ENCODE data around the gene CDH4.

DNA sequence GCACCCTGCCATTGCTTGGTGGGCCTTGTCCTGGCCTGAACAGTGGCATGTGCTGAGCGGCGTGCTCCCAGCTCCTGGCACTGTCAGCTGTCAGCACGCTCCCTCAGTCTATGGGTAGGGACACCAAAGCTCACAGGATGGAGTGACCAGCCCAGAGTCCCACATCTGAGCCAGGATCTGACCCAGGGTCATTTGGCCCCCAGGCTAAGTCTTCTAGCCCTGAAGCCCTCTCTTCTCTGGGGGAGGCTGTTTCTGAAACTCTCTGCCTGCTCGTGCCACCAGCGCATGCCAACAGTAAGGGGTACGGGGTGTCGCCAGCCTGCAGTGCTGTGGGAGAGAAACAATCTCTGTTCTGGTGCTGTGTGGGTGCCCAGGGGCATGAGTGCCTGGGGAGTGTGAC is 37.1 kb downstream of the CDH4 start:
- TF ChIP-seq CEBPB (IDR thresholded peaks at IDR 0.05) = no peak
- no peak for TF ChIP-seq EGR1 (IDR thresholded peaks at IDR 0.05)
- no peak for TF ChIP-seq CREB1 (IDR thresholded peaks at IDR 0.05; ENCODE audit: low read depth)
- TF ChIP-seq, protein P1, sequence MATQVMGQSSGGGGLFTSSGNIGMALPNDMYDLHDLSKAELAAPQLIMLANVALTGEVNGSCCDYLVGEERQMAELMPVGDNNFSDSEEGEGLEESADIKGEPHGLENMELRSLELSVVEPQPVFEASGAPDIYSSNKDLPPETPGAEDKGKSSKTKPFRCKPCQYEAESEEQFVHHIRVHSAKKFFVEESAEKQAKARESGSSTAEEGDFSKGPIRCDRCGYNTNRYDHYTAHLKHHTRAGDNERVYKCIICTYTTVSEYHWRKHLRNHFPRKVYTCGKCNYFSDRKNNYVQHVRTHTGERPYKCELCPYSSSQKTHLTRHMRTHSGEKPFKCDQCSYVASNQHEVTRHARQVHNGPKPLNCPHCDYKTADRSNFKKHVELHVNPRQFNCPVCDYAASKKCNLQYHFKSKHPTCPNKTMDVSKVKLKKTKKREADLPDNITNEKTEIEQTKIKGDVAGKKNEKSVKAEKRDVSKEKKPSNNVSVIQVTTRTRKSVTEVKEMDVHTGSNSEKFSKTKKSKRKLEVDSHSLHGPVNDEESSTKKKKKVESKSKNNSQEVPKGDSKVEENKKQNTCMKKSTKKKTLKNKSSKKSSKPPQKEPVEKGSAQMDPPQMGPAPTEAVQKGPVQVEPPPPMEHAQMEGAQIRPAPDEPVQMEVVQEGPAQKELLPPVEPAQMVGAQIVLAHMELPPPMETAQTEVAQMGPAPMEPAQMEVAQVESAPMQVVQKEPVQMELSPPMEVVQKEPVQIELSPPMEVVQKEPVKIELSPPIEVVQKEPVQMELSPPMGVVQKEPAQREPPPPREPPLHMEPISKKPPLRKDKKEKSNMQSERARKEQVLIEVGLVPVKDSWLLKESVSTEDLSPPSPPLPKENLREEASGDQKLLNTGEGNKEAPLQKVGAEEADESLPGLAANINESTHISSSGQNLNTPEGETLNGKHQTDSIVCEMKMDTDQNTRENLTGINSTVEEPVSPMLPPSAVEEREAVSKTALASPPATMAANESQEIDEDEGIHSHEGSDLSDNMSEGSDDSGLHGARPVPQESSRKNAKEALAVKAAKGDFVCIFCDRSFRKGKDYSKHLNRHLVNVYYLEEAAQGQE (IDR thresholded peaks at IDR 0.05; ENCODE audit: low read depth) = no peak
- TF ChIP-seq NFIC (IDR thresholded peaks at IDR 0.05) = no peak
- TF ChIP-seq RAD21 (IDR thresholded peaks at IDR 0.05; ENCODE audit: low read depth) = no peak
- no peak for TF ChIP-seq FOXM1 (IDR thresholded peaks at IDR 0.05; ENCODE audit: borderline replicate concordance, low read depth)
- no peak for TF ChIP-seq EP300 (IDR thresholded peaks at IDR 0.05; ENCODE audit: borderline replicate concordance)

All from Ishikawa (cell line).